Natural killer cell (primary cell): ENCODE data around the gene C2CD4D. TPM values are rescaled to one million over a fixed set of nuclear protein-coding genes. Genes with fewer than 3 reads are reported as not detected.

ENCODE experiments used
- ATAC-seq, 3 donors: fragments of 150-1000 bp in 2 of 3; fragments of 200-7000 bp in 1 of 3; cut with Tn5 transposase; 1 replicate in 1 of 3; 2 replicates in 2 of 3; pipeline ENCODE4 v1.10.0; 2021; ENCODE audit warnings: mild to moderate bottlenecking in 2 of 3, moderate library complexity in 2 of 3
- DNase-seq, 2 donors: peaks; one replicate each; pipeline versions ENCODE4 v3.0.0 to v3.0.0-alpha.2; 2013 to 2021; ENCODE audit warnings: mixed read lengths in 1 of 2
- H3K27ac ChIP-seq: one replicate; pipeline ENCODE4 v1.5.1; 2013; ENCODE audit warnings: mild to moderate bottlenecking, low read length
- H3K27me3 ChIP-seq: one replicate; pipeline ENCODE4 v1.6.1; 2013; ENCODE audit warnings: low read length; ENCODE audit not compliant: control insufficient read depth, insufficient read depth
- H3K36me3 ChIP-seq: one replicate; pipeline ENCODE4 v1.6.1; 2013; ENCODE audit warnings: low read length; ENCODE audit not compliant: control insufficient read depth, insufficient read depth
- H3K4me1 ChIP-seq: one replicate; pipeline ENCODE4 v1.6.1; 2013; ENCODE audit warnings: low read length; ENCODE audit not compliant: control insufficient read depth, insufficient read depth
- H3K4me3 ChIP-seq: one replicate; pipeline ENCODE4 v1.5.1; 2013; ENCODE audit warnings: low read length
- H3K9me3 ChIP-seq: one replicate; pipeline ENCODE4 v1.6.1; 2013; ENCODE audit warnings: low read length; ENCODE audit not compliant: control insufficient read depth, insufficient read depth
- H3K27ac Mint-ChIP-seq, 2 donors: one replicate each; pipeline ENCODE4 v1.8.0; 2022; ENCODE audit warnings: mild to moderate bottlenecking in 2 of 2, mixed read lengths in 2 of 2, moderate library complexity in 1 of 2
- H3K27me3 Mint-ChIP-seq, 2 donors: one replicate each; pipeline ENCODE4 v1.8.0; 2022; ENCODE audit warnings: low read depth in 2 of 2, mixed read lengths in 2 of 2
- H3K36me3 Mint-ChIP-seq: one replicate; pipeline ENCODE4 v1.8.0; 2022; ENCODE audit warnings: mixed read lengths
- H3K4me1 Mint-ChIP-seq, 2 donors: one replicate each; pipeline ENCODE4 v1.8.0; 2022; ENCODE audit warnings: mixed read lengths in 2 of 2
- H3K4me3 Mint-ChIP-seq: one replicate; pipeline ENCODE4 v1.8.0; 2022; ENCODE audit warnings: mild to moderate bottlenecking, moderate library complexity, mixed read lengths
- H3K9me3 Mint-ChIP-seq, 2 donors: one replicate each; pipeline ENCODE4 v1.8.0; 2022; ENCODE audit warnings: mixed read lengths in 2 of 2
- WGBS: methylation state at CpG from one replicate; pipeline ENCODE4 v1.1.7; 2013; ENCODE audit warnings: missing lambda C conversion rate; ENCODE audit not compliant: insufficient coverage; 5-methylcytosine and 5-hydroxymethylcytosine counted together
- intact Hi-C: fragments of 100-400 bp; cut with micrococcal nuclease; formaldehyde crosslinking; loops from one replicate; pipeline ENCODE4 v1.14.2; 2022
- total RNA-seq, 4 donors: library from RNA; stranded (reverse); fragments of 120-200 nt in 1 of 4; gene quantifications; one replicate each; pipeline versions ENCODE4 v1.2.3 to v1.2.4, GENCODE V29; 2013 to 2022
- TF ChIP-seq, protein P1 (sequence below): fragments of 200-600 bp; IDR thresholded peaks from one replicate; pipeline ENCODE4 v1.8.0; 2022; ENCODE audit warnings: antibody characterized with exemption

The C2CD4D gene
- total RNA-seq, 3 donors from 2014 or later (not counting 1 experiment from before 2014, with no cell fraction given), result 0.20 to 0.24 TPM; not detected in 1

DNA sequence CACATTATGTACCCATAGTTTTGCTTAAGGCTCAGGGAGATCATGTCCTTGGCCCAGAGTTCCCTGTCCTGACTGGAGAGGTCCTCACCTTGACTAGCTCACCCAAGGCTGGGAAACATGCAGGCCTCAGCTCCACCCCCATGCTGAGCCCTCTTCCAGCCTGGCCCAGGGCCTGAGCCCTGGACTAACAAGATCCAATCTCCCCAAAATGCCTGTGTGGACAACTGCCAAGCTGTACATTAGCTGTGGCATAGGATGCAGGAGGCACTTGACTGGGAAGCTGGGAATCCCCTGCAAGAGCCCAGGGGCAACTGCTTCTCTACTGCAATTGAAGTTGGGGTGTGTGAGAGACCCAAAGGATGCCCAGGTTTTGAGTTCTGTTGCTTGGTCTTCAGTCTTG is 36.5 kb downstream of the C2CD4D start:
- H3K4me3 Mint-ChIP-seq, result no peak overlapping the region
- intact Hi-C loops, result no loop called here
- H3K36me3 Mint-ChIP-seq, result no peaks in the 10 kb centered on the region
- ATAC-seq, result no peak
- Histone ChIP-seq H3K9me3 (no peaks in the 10 kb centered on the region), H3K27me3 (no peaks in the 10 kb centered on the region), H3K4me3 (no peak overlapping the region), H3K4me1 (peaks cover 9% of the 10 kb centered on the region), H3K36me3 (no peaks in the 10 kb centered on the region), H3K27ac (no peak overlapping the region)
- H3K27ac Mint-ChIP-seq, result no peak overlapping the region
- no peak for DNase-seq
- H3K9me3 Mint-ChIP-seq, result no peaks in the 10 kb centered on the region
- peaks cover 0 to 5% of the 10 kb centered on the region in 2 donors for H3K27me3 Mint-ChIP-seq
- H3K4me1 Mint-ChIP-seq, result peaks cover 13 to 15% of the 10 kb centered on the region in 2 donors
- TF ChIP-seq, protein P1, sequence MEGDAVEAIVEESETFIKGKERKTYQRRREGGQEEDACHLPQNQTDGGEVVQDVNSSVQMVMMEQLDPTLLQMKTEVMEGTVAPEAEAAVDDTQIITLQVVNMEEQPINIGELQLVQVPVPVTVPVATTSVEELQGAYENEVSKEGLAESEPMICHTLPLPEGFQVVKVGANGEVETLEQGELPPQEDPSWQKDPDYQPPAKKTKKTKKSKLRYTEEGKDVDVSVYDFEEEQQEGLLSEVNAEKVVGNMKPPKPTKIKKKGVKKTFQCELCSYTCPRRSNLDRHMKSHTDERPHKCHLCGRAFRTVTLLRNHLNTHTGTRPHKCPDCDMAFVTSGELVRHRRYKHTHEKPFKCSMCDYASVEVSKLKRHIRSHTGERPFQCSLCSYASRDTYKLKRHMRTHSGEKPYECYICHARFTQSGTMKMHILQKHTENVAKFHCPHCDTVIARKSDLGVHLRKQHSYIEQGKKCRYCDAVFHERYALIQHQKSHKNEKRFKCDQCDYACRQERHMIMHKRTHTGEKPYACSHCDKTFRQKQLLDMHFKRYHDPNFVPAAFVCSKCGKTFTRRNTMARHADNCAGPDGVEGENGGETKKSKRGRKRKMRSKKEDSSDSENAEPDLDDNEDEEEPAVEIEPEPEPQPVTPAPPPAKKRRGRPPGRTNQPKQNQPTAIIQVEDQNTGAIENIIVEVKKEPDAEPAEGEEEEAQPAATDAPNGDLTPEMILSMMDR, result no peak

GRCh38 chr1:151802372-151802771 is 37.2 kb downstream of the C2CD4D start:
- Histone ChIP-seq H3K4me3 (no peak overlapping the region), H3K27me3 (no peaks in the 10 kb centered on the region), H3K36me3 (no peaks in the 10 kb centered on the region), H3K4me1 (peaks cover 9% of the 10 kb centered on the region), H3K27ac (no peak overlapping the region), H3K9me3 (no peaks in the 10 kb centered on the region)
- Mint-ChIP-seq H3K4me1 (peaks cover 13 to 15% of the 10 kb centered on the region in 2 donors), H3K36me3 (no peaks in the 10 kb centered on the region), H3K4me3 (no peak overlapping the region), H3K27me3 (peaks cover 0 to 5% of the 10 kb centered on the region in 2 donors), H3K9me3 (no peaks in the 10 kb centered on the region), H3K27ac (no peak overlapping the region)
- WGBS, result 90% methylated on average over 5 of the region's 5 CpGs
- ATAC-seq (no peak), DNase-seq (no peak)
- intact Hi-C loops, result no loop called here
- TF ChIP-seq, protein P1, result no peak

DNA sequence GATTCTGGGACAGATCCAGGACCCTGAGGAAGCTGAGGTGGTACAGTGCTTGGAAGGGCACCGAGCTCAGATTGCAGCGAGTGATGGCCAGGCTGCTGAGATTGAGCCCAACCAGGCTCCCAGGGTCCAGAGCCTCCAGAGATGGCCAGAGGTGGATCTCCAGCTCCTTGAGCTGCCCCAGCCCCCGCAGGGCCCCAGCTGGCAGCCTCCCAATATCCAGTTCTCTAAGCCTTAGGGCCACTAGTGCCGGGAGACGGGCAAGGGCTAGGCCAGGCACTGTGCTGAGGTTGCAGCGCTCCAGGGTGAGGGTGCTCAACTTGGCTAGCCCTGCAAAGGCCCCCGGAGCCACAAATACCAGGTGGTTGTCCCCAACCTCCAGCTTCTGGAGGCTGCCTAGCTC is 37.8 kb downstream of the C2CD4D start:
- H3K4me3 ChIP-seq, result no peak overlapping the region
- H3K4me1 Mint-ChIP-seq, result peaks cover 13 to 15% of the 10 kb centered on the region in 2 donors
- no peak overlapping the region for H3K27ac ChIP-seq
- DNase-seq (no peak), ATAC-seq (no peak)
- no peaks in the 10 kb centered on the region for H3K36me3 ChIP-seq
- H3K4me1 ChIP-seq, result peaks cover 9% of the 10 kb centered on the region
- H3K27ac Mint-ChIP-seq, result no peak overlapping the region
- no peaks in the 10 kb centered on the region for H3K9me3 ChIP-seq
- H3K9me3 Mint-ChIP-seq, result no peaks in the 10 kb centered on the region
- TF ChIP-seq, protein P1, result no peak
- H3K36me3 Mint-ChIP-seq, result no peaks in the 10 kb centered on the region
- WGBS, result 95% methylated on average over 7 of the region's 7 CpGs
- H3K4me3 Mint-ChIP-seq, result no peak overlapping the region
- H3K27me3 ChIP-seq, result no peaks in the 10 kb centered on the region
- H3K27me3 Mint-ChIP-seq, result peaks cover 0 to 5% of the 10 kb centered on the region in 2 donors
- intact Hi-C loops, result no loop called here

DNA sequence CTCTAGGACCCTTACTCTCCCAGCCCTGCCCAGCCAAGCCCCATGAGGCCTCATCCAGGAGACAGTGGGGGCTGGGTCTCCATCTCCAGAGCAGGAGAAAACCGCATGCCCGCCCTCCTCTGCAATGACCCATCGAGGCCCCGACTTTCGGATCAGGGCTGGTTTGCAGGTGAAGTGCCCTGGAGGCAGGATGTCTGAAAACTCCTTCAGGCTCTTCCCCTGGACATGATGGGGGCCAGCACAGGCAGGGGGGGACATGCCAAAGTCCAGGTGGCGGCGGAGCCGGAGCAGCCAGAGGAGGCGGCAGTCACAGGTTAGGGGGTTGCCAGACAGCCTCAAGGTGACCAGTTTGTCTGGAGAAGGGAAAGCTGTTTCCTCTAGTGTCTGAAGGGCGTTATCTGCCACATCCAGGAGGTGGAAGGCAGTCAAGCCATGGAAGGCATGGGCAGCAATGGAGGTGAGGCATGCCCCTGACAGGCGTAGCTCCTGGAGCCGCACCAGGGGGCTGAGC is 38.3 kb downstream of the C2CD4D start:
- H3K27me3 Mint-ChIP-seq, result peaks cover 0 to 5% of the 10 kb centered on the region in 2 donors
- no peaks in the 10 kb centered on the region for H3K36me3 Mint-ChIP-seq
- no peak overlapping the region for H3K4me3 Mint-ChIP-seq
- Histone ChIP-seq H3K27ac (no peak overlapping the region), H3K4me1 (peaks cover 9% of the 10 kb centered on the region), H3K4me3 (no peak overlapping the region), H3K36me3 (no peaks in the 10 kb centered on the region), H3K9me3 (no peaks in the 10 kb centered on the region), H3K27me3 (no peaks in the 10 kb centered on the region)
- peaks cover 13 to 15% of the 10 kb centered on the region in 2 donors for H3K4me1 Mint-ChIP-seq
- H3K27ac Mint-ChIP-seq, result no peak overlapping the region
- no peaks in the 10 kb centered on the region for H3K9me3 Mint-ChIP-seq
- ATAC-seq, result no peak
- WGBS, result 96% methylated on average over 12 of the region's 12 CpGs
- DNase-seq, result no peak
- intact Hi-C loops, result no loop called here
- TF ChIP-seq, protein P1, result no peak
